Body of pancreas (tissue), 4 donors: ENCODE measurements around the gene COL4A2.
"Not testable (repeated sequence)": the region's sequence is repeated elsewhere in the genome, so short reads cannot be mapped to it uniquely, and the experiment has no call there.

ENCODE experiments used
- POLR2A ChIP-seq, 3 donors: fragments of 450-650 bp; IDR thresholded peaks; one replicate each; pipeline ENCODE4 v1.6.1; 2016; ENCODE audit warnings: antibody characterized with exemption in 3 of 3, mild to moderate bottlenecking in 2 of 3
- TF ChIP-seq, protein P1 (sequence below), 7 experiments: fragments of 450-650 bp in 4 of 7; fragments of 200-600 bp in 3 of 7; sonication (generic) in 3 of 7; IDR thresholded peaks; one replicate each; pipeline ENCODE4 v1.5.1; 2016 to 2019; ENCODE audit warnings: antibody characterized with exemption in 7 of 7

GRCh38 chr13:110313733-110314132 is 6.6 kb downstream of the COL4A2 start:
- TF ChIP-seq, protein P1, sequence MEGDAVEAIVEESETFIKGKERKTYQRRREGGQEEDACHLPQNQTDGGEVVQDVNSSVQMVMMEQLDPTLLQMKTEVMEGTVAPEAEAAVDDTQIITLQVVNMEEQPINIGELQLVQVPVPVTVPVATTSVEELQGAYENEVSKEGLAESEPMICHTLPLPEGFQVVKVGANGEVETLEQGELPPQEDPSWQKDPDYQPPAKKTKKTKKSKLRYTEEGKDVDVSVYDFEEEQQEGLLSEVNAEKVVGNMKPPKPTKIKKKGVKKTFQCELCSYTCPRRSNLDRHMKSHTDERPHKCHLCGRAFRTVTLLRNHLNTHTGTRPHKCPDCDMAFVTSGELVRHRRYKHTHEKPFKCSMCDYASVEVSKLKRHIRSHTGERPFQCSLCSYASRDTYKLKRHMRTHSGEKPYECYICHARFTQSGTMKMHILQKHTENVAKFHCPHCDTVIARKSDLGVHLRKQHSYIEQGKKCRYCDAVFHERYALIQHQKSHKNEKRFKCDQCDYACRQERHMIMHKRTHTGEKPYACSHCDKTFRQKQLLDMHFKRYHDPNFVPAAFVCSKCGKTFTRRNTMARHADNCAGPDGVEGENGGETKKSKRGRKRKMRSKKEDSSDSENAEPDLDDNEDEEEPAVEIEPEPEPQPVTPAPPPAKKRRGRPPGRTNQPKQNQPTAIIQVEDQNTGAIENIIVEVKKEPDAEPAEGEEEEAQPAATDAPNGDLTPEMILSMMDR (IDR thresholded peaks at IDR 0.05), result not testable (repeated sequence)
- TF ChIP-seq POLR2A (IDR thresholded peaks at IDR 0.05), result not testable (repeated sequence)
